PFSK-1 (cell line): ENCODE data around the gene GJA4.

Experiments
- FOXP2 ChIP-seq: optimal IDR thresholded peaks from 2 replicates; pipeline ENCODE3; 2011; ENCODE audit warnings: borderline replicate concordance, control low read depth, inconsistent platforms; ENCODE audit not compliant: insufficient read depth; ENCODE audit errors: extremely low read length, extremely low read depth
- POLR2AphosphoS5 ChIP-seq: IDR thresholded peaks from 2 replicates; pipeline ENCODE4 v1.6.1; 2012; ENCODE audit warnings: low read depth, mild to moderate bottlenecking, control low read depth, low read length, moderate library complexity
- SIN3A ChIP-seq: IDR thresholded peaks from 2 replicates; pipeline ENCODE4 v1.6.1; 2012; ENCODE audit warnings: mild to moderate bottlenecking, low read length, moderate library complexity, borderline replicate concordance; ENCODE audit not compliant: insufficient read depth
- TAF1 ChIP-seq: IDR thresholded peaks from 2 replicates; pipeline ENCODE4 v1.6.1; 2012; ENCODE audit warnings: low read length, control low read depth, borderline replicate concordance; ENCODE audit not compliant: insufficient read depth
- TF ChIP-seq, protein P1 (sequence below), 2 experiments: IDR thresholded peaks; 2 replicates each; pipeline versions ENCODE4 v1.6.1 to v1.8.0; 2011 to 2012; ENCODE audit warnings: low read depth in 2 of 2, low read length in 2 of 2, control low read depth in 1 of 2, inconsistent platforms in 1 of 2, mild to moderate bottlenecking in 1 of 2, moderate library complexity in 1 of 2; ENCODE audit not compliant: insufficient read depth in 1 of 2

The GJA4 gene

DNA sequence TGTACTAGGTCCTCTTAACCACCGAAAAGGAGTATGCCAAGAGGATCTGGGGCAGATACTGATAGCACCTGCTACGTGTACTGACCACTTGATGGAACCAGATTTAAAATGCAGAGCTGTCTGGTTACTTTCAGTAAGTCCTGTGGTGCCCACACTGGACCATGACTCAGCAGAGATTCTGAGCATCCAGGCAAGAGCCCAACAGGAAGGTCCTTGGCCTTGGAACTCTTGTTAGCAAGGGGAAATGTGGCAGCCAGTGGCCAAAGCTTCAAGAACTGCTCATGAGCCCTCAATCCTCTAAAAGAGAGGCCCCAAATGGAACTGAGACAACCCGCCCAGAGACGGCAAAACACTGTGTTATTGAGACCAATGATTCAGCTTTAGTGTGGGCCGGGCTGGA is 42.2 kb upstream of the GJA4 start:
- TF ChIP-seq SIN3A: no peak
- TF ChIP-seq, protein P1, sequence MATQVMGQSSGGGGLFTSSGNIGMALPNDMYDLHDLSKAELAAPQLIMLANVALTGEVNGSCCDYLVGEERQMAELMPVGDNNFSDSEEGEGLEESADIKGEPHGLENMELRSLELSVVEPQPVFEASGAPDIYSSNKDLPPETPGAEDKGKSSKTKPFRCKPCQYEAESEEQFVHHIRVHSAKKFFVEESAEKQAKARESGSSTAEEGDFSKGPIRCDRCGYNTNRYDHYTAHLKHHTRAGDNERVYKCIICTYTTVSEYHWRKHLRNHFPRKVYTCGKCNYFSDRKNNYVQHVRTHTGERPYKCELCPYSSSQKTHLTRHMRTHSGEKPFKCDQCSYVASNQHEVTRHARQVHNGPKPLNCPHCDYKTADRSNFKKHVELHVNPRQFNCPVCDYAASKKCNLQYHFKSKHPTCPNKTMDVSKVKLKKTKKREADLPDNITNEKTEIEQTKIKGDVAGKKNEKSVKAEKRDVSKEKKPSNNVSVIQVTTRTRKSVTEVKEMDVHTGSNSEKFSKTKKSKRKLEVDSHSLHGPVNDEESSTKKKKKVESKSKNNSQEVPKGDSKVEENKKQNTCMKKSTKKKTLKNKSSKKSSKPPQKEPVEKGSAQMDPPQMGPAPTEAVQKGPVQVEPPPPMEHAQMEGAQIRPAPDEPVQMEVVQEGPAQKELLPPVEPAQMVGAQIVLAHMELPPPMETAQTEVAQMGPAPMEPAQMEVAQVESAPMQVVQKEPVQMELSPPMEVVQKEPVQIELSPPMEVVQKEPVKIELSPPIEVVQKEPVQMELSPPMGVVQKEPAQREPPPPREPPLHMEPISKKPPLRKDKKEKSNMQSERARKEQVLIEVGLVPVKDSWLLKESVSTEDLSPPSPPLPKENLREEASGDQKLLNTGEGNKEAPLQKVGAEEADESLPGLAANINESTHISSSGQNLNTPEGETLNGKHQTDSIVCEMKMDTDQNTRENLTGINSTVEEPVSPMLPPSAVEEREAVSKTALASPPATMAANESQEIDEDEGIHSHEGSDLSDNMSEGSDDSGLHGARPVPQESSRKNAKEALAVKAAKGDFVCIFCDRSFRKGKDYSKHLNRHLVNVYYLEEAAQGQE (IDR thresholded peaks at IDR 0.05; ENCODE audit: insufficient read depth in 1 of 2, low read depth in 2 of 2, low read length in 2 of 2): no peak
- TF ChIP-seq FOXP2: no peak
- no peak for TF ChIP-seq TAF1
- TF ChIP-seq POLR2AphosphoS5: no peak

- no peak for TF ChIP-seq FOXP2
- no peak for TF ChIP-seq SIN3A
- no peak for TF ChIP-seq TAF1
- TF ChIP-seq, protein P1 (IDR thresholded peaks at IDR 0.05; ENCODE audit: insufficient read depth in 1 of 2, low read depth in 2 of 2, low read length in 2 of 2): no peak
- TF ChIP-seq POLR2AphosphoS5: no peak
These were observed 39.6 kb upstream of the GJA4 start for GRCh38 chr1:34753163-34753562.

DNA sequence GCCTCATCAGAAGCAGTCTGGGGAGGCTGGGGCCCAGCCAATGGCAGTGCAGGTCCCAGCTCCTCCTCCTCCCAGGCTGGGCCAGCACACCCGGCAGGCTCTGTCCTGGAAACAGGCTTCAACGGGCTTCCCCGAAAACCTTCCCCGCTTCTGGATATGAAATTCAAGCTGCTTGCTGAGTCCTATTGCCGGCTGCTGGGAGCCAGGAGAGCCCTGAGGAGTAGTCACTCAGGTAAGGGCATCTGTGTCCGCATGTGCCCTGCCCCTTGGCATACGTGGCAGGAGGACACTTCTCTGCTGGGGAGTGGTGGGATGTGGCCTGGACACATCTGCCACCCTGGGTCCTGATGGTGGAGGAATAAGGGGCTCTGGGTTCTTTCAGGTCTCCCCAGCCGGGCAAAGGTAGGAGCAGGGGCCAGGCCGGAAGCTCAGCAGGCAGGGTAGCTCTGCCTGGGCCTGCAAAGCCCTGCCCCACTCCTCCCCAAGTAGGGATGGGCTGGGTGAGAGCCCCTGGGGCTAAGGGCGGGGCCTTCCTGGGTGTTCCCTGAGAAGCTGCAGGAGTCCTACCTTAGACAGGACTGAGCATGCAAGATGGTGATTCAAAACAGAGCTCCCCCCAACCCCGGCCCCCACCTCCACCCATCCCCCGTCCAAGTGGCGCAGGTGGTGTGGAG is 37.7 kb upstream of the GJA4 start, which contains the start of gene GJB5:
Gene GJB5, plus strand, starts transcription at position 84 of the 674 bp plus-strand sequence. CDS start 2,284 bp downstream, outside the sequence.
- TF ChIP-seq, protein P1 (IDR thresholded peaks at IDR 0.05; ENCODE audit: insufficient read depth in 1 of 2, low read depth in 2 of 2, low read length in 2 of 2): no peak
- TF ChIP-seq FOXP2: no peak
- TF ChIP-seq SIN3A: no peak
- no peak for TF ChIP-seq POLR2AphosphoS5
- no peak for TF ChIP-seq TAF1

- no peak for TF ChIP-seq TAF1
- TF ChIP-seq, protein P1 (IDR thresholded peaks at IDR 0.05; ENCODE audit: insufficient read depth in 1 of 2, low read depth in 2 of 2, low read length in 2 of 2): no peak
- no peak for TF ChIP-seq POLR2AphosphoS5
- no peak for TF ChIP-seq SIN3A
- TF ChIP-seq FOXP2: no peak
These were observed 36.8 kb upstream of the GJA4 start for GRCh38 chr1:34755961-34756360.
